Neural progenitor cell (in vitro differentiated cells): ENCODE measurements around the gene TIAL1. TPM values are rescaled to one million over a fixed set of nuclear protein-coding genes. Genes with fewer than 3 reads are reported as not detected.

Experiments
- DNase-seq: peaks from one replicate; pipeline ENCODE4 v3.0.0-alpha.2; 2016; ENCODE audit warnings: low spot score
- H2AFZ ChIP-seq: fragments of 200-600 bp; sonication (generic); replicated peaks from 2 replicates; pipeline ENCODE4 v1.6.1; 2016; ENCODE audit warnings: antibody characterized with exemption
- H3F3A ChIP-seq: fragments of 200-600 bp; sonication (generic); 2 replicates; pipeline ENCODE4 v1.6.1; 2016; ENCODE audit warnings: antibody characterized with exemption, low read depth
- H3K27ac ChIP-seq: fragments of 200-600 bp; sonication (generic); 2 replicates; pipeline ENCODE4 v1.5.1; 2016; ENCODE audit warnings: mild to moderate bottlenecking
- H3K27me3 ChIP-seq: fragments of 200-600 bp; sonication (generic); 2 replicates; pipeline ENCODE4 v1.6.1; 2016; ENCODE audit warnings: mild to moderate bottlenecking, moderate library complexity
- H3K36me3 ChIP-seq: fragments of 200-600 bp; sonication (generic); 2 replicates; pipeline ENCODE4 v1.5.1; 2016
- H3K4me1 ChIP-seq: fragments of 200-600 bp; sonication (generic); 2 replicates; pipeline ENCODE4 v1.6.1; 2016; ENCODE audit warnings: mixed run types
- H3K4me2 ChIP-seq: fragments of 200-600 bp; sonication (generic); 2 replicates; pipeline ENCODE4 v1.6.1; 2016
- H3K4me3 ChIP-seq: fragments of 200-600 bp; sonication (generic); 2 replicates; pipeline ENCODE4 v1.5.1; 2016
- H3K79me2 ChIP-seq: fragments of 200-600 bp; sonication (generic); 2 replicates; pipeline ENCODE4 v1.6.1; 2016; ENCODE audit warnings: low read depth
- H3K9ac ChIP-seq: fragments of 200-600 bp; sonication (generic); 2 replicates; pipeline ENCODE4 v1.6.1; 2016
- H3K9me3 ChIP-seq: fragments of 200-600 bp; sonication (generic); 2 replicates; pipeline ENCODE4 v1.5.1; 2016; ENCODE audit warnings: low read depth
- H4K20me1 ChIP-seq: fragments of 200-600 bp; sonication (generic); 2 replicates; pipeline ENCODE4 v1.6.1; 2016; ENCODE audit warnings: low read depth
- H3K27ac Mint-ChIP-seq: 3 replicates; pipeline ENCODE4 v1.8.0; 2021; ENCODE audit warnings: mixed read lengths
- H3K27me3 Mint-ChIP-seq: 2 replicates; pipeline ENCODE4 v1.8.0; 2022; ENCODE audit warnings: low read depth, mild to moderate bottlenecking, inconsistent platforms, moderate library complexity, mixed read lengths; ENCODE audit not compliant: insufficient read depth
- H3K36me3 Mint-ChIP-seq: 3 replicates; pipeline ENCODE4 v1.8.0; 2021; ENCODE audit warnings: mixed read lengths
- H3K4me1 Mint-ChIP-seq: 3 replicates; pipeline ENCODE4 v1.8.0; 2021; ENCODE audit warnings: mixed read lengths
- H3K4me3 Mint-ChIP-seq: 3 replicates; pipeline ENCODE4 v1.8.0; 2021; ENCODE audit warnings: mild to moderate bottlenecking, moderate library complexity, mixed read lengths
- H3K9me3 Mint-ChIP-seq: 3 replicates; pipeline ENCODE4 v1.8.0; 2020; ENCODE audit warnings: mixed read lengths
- EZH2 ChIP-seq: fragments of 200-600 bp; sonication (generic); IDR thresholded peaks from 2 replicates; pipeline ENCODE4 v1.6.1; 2017; ENCODE audit warnings: antibody characterized with exemption, mild to moderate bottlenecking, moderate library complexity
- EZH2phosphoT487 ChIP-seq: fragments of 200-600 bp; sonication (generic); IDR thresholded peaks from 2 replicates; pipeline ENCODE4 v1.6.1; 2017; ENCODE audit warnings: antibody characterized with exemption
- total RNA-seq: library from RNA; depleted of rRNA; stranded (reverse); fragments of >200 nt; gene quantifications from 2 replicates; pipeline ENCODE4 v1.2.3, GENCODE V29; 2015; ENCODE audit warnings: low replicate concordance
- TF ChIP-seq, protein P1 (sequence below): fragments of 200-600 bp; sonication (generic); IDR thresholded peaks from 2 replicates; pipeline ENCODE4 v1.5.1; 2017; ENCODE audit warnings: antibody characterized with exemption, mild to moderate bottlenecking

The TIAL1 gene
- total RNA-seq, 1 donor from 2014 or later = 166 TPM

DNA sequence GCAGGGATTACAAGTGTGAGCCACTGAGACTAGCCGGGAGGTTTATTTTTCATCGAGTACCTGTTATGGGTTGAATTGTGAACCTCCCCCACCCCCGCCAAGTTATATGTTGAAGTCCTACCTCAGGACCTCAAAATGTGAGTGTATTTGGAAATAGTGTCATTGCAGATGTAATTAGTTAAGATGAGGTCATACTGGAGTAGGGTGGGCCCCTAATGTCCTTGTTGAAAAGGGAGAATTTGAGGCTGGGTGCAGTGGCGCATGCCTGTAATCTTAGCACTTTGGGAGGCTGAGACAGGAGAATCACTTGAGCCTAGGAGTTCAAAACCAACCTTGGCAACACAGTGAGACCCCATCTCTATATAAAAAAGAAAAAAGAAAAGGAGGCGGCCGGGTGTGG is 43.6 kb upstream of the TIAL1 start:
- no peak overlapping the region for H3K9ac ChIP-seq
- Mint-ChIP-seq H3K27me3 (peaks cover 2% of the 10 kb centered on the region), H3K4me1 (peaks cover 8% of the 10 kb centered on the region), H3K9me3 (no peaks in the 10 kb centered on the region), H3K4me3 (no peak overlapping the region), H3K36me3 (no peaks in the 10 kb centered on the region), H3K27ac (no peak overlapping the region)
- no peak overlapping the region for H2AFZ ChIP-seq
- no peaks in the 10 kb centered on the region for H3K27me3 ChIP-seq
- H3K4me2 ChIP-seq = no peak overlapping the region
- no peaks in the 10 kb centered on the region for H3K79me2 ChIP-seq
- H3K27ac ChIP-seq = no peak overlapping the region
- no peak overlapping the region for H3K4me3 ChIP-seq
- no peak for DNase-seq
- no peaks in the 10 kb centered on the region for H3F3A ChIP-seq
- H3K4me1 ChIP-seq = no peaks in the 10 kb centered on the region
- no peaks in the 10 kb centered on the region for H3K36me3 ChIP-seq
- TF ChIP-seq EZH2 (no peak), EZH2phosphoT487 (no peak)
- TF ChIP-seq, protein P1, sequence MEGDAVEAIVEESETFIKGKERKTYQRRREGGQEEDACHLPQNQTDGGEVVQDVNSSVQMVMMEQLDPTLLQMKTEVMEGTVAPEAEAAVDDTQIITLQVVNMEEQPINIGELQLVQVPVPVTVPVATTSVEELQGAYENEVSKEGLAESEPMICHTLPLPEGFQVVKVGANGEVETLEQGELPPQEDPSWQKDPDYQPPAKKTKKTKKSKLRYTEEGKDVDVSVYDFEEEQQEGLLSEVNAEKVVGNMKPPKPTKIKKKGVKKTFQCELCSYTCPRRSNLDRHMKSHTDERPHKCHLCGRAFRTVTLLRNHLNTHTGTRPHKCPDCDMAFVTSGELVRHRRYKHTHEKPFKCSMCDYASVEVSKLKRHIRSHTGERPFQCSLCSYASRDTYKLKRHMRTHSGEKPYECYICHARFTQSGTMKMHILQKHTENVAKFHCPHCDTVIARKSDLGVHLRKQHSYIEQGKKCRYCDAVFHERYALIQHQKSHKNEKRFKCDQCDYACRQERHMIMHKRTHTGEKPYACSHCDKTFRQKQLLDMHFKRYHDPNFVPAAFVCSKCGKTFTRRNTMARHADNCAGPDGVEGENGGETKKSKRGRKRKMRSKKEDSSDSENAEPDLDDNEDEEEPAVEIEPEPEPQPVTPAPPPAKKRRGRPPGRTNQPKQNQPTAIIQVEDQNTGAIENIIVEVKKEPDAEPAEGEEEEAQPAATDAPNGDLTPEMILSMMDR = no peak
- H3K9me3 ChIP-seq = no peaks in the 10 kb centered on the region
- H4K20me1 ChIP-seq = no peaks in the 10 kb centered on the region

- Histone ChIP-seq H3K79me2 (no peaks in the 10 kb centered on the region), H3K9ac (no peak overlapping the region), H3K4me1 (no peaks in the 10 kb centered on the region), H3K27me3 (no peaks in the 10 kb centered on the region), H3K27ac (no peak overlapping the region), H3K4me3 (no peak overlapping the region), H3K9me3 (no peaks in the 10 kb centered on the region), H3K36me3 (no peaks in the 10 kb centered on the region), H3K4me2 (no peak overlapping the region), H4K20me1 (no peaks in the 10 kb centered on the region), H2AFZ (no peak overlapping the region), H3F3A (no peaks in the 10 kb centered on the region)
- no peak for DNase-seq
- H3K9me3 Mint-ChIP-seq = no peaks in the 10 kb centered on the region
- no peak overlapping the region for H3K4me3 Mint-ChIP-seq
- no peak overlapping the region for H3K27ac Mint-ChIP-seq
- no peaks in the 10 kb centered on the region for H3K36me3 Mint-ChIP-seq
- TF ChIP-seq, protein P1 = no peak
- no peak for TF ChIP-seq EZH2phosphoT487
- no peak for TF ChIP-seq EZH2
- peaks cover 2% of the 10 kb centered on the region for H3K27me3 Mint-ChIP-seq
- peaks cover 8% of the 10 kb centered on the region for H3K4me1 Mint-ChIP-seq
Observed at GRCh38 chr10:119638982-119639381, 42.2 kb upstream of the TIAL1 start.

GRCh38 chr10:119637631-119638030 is 40.9 kb upstream of the TIAL1 start:
- no peak overlapping the region for H3K27ac Mint-ChIP-seq
- no peak overlapping the region for H3K27ac ChIP-seq
- no peak overlapping the region for H3K4me3 Mint-ChIP-seq
- no peak overlapping the region for H3K4me3 ChIP-seq
- H4K20me1 ChIP-seq = no peaks in the 10 kb centered on the region
- no peaks in the 10 kb centered on the region for H3K9me3 Mint-ChIP-seq
- no peaks in the 10 kb centered on the region for H3F3A ChIP-seq
- no peaks in the 10 kb centered on the region for H3K9me3 ChIP-seq
- H3K4me2 ChIP-seq = no peak overlapping the region
- no peaks in the 10 kb centered on the region for H3K27me3 ChIP-seq
- no peaks in the 10 kb centered on the region for H3K4me1 ChIP-seq
- H2AFZ ChIP-seq = no peak overlapping the region
- H3K36me3 Mint-ChIP-seq = no peaks in the 10 kb centered on the region
- DNase-seq = no peak
- H3K27me3 Mint-ChIP-seq = no peaks in the 10 kb centered on the region
- no peaks in the 10 kb centered on the region for H3K79me2 ChIP-seq
- no peak overlapping the region for H3K9ac ChIP-seq
- no peaks in the 10 kb centered on the region for H3K4me1 Mint-ChIP-seq
- no peaks in the 10 kb centered on the region for H3K36me3 ChIP-seq
- TF ChIP-seq, protein P1 = no peak
- TF ChIP-seq EZH2phosphoT487 = no peak

DNA sequence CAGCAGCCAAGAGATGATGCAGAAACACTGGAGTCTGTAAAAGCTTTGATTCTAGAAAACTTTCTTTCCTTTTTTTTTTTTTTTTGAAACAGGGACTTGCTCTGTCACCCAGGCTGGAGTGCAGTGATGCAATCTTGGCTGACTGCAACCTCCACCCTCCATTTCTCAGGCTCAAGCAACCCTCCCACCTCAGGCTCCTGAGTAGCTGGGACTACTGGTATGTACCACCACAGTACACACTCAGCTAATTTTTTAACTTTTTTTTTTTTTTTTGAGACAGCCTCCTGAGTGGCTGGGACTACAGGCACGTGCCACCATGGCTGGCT is 37.4 kb upstream of the TIAL1 start:
- TF ChIP-seq EZH2phosphoT487 (no peak), EZH2 (no peak)
- TF ChIP-seq, protein P1 = no peak
- H3K79me2 ChIP-seq = no peaks in the 10 kb centered on the region
- H3K9me3 ChIP-seq = no peaks in the 10 kb centered on the region
- Mint-ChIP-seq H3K4me3 (no peak overlapping the region), H3K36me3 (no peaks in the 10 kb centered on the region), H3K9me3 (no peaks in the 10 kb centered on the region), H3K4me1 (no peaks in the 10 kb centered on the region), H3K27me3 (no peaks in the 10 kb centered on the region), H3K27ac (no peak overlapping the region)
- no peak overlapping the region for H3K9ac ChIP-seq
- no peak overlapping the region for H3K4me2 ChIP-seq
- no peaks in the 10 kb centered on the region for H3F3A ChIP-seq
- no peak overlapping the region for H2AFZ ChIP-seq
- no peak overlapping the region for H3K4me3 ChIP-seq
- no peak overlapping the region for H3K27ac ChIP-seq
- DNase-seq = no peak
- H4K20me1 ChIP-seq = no peaks in the 10 kb centered on the region
- no peaks in the 10 kb centered on the region for H3K27me3 ChIP-seq
- H3K36me3 ChIP-seq = no peaks in the 10 kb centered on the region
- H3K4me1 ChIP-seq = no peaks in the 10 kb centered on the region
